NOMO-1 (cell line): ENCODE data around the gene NPAS3.

Source experiments
- DNase-seq, 2 experiments: peaks; one replicate each; lab custom pipeline; 2025; ENCODE audit not compliant: unreplicated experiment in 2 of 2; lab: John Stamatoyannopoulos, UW

Gene NPAS3

DNA sequence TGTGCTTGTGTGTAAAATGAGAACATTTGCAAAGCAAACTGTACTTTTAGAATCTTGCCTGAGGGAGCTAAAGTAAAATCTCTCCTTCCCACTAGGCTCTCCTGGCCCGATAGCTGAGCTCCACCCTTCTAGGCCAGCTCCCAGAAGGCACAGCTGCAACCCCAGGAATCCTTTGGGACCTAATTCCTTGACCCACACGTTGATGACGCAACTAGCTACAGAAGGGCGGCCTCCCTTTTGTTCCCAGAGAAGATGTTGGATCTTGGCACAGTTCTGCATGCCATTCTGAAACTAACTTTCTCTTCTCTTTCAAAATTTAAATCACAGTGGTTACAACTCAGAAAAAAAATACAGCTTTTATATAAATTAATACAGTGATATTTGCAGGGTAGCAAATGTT, 744.1 kb downstream of the NPAS3 start:
- no peak for DNase-seq

DNA sequence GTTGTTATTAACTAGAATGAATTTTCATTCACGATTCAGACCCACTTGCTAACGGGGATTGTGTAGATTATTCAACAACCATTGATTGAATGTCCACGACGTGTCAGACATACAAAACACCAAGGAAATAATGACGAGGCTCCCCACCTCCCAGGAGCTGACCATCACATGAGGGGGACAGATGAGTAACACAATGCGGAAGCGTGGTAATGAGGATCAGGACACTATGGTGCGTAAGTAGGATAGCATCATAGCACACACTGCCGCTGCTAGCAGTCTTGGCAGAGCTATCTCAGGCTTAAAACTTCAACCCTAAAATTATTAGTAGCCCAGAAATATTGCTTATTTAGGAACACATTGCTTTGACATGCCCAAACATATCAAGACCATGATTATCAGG, 746.3 kb downstream of the NPAS3 start:
- no peak for DNase-seq

DNA sequence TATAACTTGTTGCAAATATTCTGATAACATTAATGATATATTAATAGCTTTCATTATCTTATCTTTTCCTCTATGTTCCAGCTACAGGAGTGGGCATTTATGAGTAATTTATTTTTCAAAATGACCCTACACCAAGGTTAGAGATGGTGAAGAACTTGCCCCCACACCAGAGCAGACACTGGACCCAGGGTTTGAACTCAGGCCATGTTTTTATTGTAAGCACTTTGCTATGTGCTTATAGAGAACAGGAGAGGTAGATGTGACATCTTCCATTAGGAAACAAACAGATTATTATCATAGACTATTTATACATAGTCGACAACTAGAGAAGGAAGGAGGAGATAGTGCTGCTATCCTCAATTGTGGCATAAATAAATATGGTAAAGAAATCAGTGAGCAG, 747.0 kb downstream of the NPAS3 start:
- no peak for DNase-seq

DNA sequence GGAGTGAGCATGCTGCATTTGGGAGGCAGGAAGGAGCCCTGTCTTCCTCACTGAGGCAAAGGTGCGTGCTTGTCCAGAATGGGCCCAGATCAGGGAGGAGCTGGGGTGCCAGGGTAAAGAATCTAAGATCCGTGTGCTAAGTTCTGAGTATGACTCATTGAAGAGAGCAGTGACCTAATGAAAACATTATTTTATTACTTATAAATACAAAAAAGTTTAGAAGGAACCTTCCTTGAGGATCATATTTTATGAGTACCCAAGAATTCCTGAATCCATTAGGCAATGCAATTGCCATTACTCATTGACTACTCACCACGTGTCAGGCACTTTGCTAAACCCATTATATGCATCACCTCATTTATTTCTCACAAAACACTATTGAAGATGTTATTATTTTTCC, 747.5 kb downstream of the NPAS3 start:
- DNase-seq = no peak

DNA sequence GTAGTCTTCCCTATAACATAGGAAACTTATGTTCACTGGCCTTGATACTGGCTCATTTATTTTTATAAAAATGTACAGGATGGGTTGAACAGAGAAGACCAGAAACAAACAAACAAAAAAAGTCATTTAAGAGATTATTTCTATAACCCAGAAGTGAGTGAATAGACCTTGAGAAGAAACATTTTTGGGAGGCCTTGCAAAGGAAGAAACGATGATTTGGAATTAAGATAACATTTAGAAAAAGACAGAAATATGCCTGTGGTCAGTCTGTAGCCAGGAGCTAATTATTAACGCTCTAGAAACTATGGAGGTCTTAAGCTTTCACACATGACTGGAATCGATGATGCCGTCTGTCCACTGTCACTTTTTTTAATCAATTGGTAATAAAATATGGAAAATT, 748.2 kb downstream of the NPAS3 start:
- DNase-seq = no peak

DNA sequence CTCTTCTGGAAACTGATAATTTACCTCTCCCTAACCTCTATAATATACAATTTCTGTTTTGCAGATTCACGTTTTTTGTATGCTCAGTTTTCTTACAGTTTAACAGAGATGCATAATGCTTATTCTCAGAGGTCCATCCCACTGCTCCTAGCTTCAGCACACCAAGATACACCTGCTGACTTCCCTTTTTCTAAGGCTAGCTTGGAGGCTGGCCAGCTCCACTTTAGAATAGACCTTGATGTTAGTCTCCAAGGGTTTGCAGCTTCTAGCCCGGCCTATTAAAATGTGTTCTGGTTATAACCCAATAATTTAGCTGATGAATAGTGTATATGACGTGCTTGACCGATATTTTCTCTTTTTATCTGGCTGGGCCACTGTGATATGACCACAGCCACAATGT, 751.0 kb downstream of the NPAS3 start:
- DNase-seq = no peak

DNA sequence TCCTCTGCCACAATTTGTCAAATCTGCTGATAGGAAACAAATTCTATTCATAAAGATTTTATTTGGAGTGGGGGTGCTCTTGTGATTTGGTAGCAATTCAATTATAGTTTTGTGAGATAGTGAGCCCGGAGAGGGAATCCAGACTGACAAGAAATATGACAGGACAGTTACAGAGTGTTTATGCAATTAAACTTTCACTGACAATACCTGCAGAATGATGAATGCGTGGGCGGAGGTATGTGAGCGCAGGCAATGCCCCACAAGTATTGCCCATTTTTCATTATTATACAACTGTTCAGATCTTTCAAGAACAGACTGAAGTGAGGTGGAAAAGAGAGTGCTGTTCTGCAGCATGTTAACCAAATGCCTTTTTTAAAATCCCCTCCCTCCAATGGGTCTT, 753.2 kb downstream of the NPAS3 start:
- DNase-seq = no peak

DNA sequence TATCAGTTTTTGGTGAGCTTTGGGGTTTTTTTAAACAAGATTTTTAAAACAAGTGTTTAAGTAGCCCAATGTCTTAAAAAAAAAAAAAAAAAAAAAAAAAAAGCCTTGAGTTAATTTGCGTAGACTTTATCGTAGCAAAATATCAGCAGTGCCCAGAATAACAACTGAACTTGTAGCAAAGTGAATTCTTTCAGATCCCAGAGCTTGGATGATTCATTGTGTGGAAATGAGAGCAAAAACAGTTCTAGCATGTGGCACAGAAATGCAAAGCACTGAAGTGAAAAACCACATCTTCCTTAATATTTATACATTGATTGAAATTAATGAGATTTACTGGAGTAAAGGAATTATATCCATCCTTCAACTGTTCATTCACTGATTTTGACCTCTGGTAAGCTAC, 754.1 kb downstream of the NPAS3 start:
- DNase-seq = no peak

DNA sequence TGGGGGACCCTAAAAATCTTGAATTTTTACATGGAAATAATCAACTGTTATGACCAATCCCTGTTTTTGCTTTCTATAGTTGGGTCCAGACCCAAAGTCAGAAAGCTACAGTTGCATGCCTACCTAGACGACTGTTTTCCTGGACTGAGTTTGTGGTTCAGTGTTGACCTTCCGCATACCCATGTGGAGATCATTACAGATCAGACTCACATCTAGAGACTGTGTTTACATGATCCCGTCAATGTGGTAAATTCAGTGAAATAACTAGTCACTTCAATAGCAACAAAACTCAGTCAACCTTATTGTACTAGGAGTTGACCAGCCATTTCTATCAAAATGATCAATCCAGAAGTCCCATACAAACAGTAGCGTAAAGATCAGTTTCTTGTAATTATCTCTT, 754.6 kb downstream of the NPAS3 start:
- DNase-seq = no peak

DNA sequence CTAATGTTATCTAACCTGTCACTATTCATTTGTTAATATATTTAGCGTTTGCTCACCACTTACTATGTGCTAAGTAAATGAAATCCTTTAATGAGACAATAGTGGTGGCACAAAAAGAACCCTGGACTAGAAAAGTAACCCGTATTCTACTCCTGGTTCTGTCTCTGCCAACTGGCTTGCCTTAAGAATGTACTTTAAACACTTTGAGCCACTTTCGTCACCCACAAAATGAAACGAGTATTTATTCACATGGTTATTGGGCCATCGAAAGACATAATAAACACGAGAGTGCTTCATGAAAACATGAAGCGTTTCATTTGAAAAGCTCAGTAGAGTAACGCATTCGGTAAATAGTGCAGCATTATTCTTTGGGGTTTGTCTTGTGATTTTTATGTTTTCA, 757.5 kb downstream of the NPAS3 start:
- no peak for DNase-seq

DNA sequence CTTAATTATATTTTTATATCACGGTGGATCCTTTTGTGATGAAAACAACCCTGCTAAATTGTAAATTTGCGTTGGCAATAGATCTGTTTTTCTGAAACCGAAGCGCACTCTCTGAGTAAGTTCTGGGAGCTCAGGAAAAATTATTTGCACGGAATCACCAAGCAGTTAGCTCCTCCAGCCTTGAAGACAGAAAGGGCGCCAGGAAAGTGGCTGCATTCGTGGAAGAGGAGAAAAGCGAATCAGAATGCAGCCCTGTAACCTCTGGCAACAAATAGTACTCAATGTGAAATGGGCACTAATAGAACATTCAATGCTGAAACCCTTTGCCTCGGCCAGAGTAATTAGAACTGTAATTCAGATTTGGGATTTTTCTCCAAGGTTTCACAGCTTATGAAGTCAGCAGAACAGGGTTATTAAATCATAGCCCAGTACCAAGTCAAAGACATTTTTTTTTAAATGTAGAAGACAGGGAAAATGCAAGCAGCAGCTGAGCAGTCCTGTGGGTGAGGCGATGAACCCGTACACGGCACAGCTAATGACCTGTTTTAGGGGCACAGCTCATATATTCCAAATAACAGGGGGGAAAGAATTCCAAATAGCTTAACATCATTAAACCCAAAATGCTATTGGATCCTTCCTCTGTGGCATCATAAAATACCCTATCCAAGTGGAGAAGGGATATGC, 760.8 kb downstream of the NPAS3 start:
- no peak for DNase-seq

DNA sequence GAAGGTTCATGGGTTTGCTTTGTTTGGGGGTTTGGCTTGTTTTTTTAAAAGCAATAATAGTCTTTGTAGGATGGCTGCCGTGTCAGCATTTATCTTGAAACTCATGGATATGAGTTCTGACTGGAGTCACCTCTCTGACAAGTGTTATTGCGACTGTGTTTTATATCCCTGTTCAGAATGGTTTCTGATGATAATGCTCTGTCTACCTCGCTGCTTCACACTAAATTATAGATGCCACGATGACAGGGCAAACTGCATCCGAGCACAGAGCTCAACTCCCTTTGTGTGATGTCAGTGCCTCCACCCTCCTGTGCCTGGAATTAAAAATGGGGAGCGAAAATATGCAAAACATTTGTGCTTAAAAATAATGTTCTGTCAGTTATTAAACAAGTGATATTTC, 761.4 kb downstream of the NPAS3 start:
- DNase-seq = no peak

DNA sequence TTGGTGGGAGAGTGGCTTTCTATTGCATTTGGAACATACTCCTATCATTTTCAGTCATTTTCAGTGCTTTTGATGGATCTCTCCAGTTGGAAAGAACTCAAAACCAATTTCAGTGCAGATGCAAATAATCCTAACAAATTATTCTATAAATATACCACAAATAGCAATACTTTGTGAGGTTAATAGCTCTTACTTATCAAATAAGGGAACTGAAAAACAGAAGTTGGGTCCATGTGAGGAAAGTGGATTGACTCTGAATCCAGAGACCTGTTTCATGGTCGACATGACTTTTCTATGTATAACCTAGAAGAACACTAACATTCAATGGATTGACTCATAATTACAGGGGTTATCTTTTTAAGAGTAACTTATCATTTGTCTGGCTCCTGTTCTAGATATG, 763.6 kb downstream of the NPAS3 start:
- no peak for DNase-seq

DNA sequence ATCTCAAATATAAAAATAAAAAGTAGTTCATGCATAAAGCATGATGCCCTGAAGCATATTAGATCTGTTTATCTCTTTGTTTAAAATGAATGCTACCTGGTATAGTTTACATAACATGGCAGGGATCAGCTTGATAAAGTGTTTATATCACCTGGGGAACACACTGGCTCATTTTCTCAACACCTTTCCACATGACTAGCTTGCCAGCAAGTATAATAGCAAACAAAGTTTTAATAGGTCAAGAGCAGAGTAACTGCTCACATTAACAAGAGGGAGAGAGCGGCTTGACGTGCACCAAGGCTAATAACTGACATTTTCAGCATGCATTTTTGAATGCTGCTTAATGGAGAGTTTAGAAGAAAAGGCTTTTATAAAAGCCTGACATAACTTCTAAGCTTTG, 765.8 kb downstream of the NPAS3 start:
- no peak for DNase-seq

DNA sequence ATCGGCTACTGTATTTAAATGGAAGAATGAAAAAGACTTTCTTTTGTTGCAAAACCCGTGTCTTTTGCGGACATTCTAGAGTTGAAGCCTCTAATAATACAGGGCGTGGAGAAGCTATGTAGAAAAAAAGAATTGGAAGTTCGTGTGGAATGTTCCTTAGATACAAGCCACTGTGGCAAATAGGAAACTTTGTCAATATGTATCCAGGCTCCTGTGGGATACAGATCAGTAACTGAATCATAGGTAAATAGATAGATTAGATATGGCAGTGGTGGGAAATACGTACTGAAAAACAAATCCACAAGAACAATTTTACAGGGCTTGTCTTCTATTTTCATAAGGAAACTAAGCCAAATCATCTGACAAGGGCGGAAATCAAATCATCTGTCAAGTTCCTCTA, 766.8 kb downstream of the NPAS3 start:
- DNase-seq = no peak

DNA sequence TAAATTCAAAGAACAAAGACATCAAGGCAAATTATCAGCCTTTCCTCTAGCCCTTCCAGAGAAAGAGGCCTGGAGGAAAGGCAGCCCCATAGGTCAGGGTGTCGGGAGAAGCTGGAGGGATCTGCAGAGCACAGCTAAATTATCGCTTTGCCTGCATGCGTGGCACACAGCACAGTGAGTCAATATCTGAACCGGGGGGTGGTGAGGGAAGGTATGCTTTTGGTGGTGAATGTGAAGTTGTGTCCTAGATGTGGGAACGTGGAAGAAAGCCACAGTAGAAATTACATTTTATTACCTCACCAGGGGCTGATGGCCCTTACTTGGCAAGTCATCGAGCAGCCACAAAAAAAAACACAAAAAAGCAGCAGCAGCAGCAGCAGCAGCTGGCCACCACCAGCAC, 769.0 kb downstream of the NPAS3 start:
- no peak for DNase-seq

DNA sequence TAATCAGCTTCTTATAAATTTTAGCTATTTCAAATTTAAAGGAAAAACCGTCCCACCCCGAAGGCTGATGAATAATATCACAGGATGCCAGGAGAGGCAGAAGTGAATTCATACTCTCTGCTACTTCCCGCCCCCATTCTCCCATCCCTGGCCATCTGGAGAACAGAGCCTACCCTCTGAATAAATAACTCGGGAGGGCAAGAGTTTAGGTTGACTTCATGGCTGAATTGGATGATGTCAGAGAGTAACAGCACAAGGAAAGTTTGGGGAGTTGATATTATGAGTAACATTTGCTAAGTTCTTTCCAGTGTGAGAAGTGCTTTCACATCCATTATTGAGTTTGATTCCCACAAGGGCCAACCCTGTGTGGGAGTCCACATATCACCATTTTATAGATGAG, 770.6 kb downstream of the NPAS3 start:
- DNase-seq = no peak

DNA sequence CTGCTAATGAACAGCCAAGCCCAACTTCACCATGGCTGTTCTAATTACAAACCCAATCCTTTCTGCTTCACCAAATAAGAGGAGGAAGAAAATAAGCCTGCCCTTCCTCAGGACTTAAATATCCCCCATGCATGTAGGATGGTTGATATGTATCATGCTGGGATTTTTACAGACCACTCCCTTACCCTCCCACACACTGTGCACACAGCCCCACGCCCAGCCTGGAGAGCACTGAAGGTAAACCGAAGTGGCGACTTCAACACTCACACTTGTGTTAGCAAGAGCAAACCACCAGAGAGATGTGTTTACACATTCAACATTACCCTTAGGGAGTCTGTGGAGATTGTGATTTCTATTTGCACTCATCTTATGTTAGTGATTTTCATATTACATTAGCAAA, 771.0 kb downstream of the NPAS3 start:
- no peak for DNase-seq

DNA sequence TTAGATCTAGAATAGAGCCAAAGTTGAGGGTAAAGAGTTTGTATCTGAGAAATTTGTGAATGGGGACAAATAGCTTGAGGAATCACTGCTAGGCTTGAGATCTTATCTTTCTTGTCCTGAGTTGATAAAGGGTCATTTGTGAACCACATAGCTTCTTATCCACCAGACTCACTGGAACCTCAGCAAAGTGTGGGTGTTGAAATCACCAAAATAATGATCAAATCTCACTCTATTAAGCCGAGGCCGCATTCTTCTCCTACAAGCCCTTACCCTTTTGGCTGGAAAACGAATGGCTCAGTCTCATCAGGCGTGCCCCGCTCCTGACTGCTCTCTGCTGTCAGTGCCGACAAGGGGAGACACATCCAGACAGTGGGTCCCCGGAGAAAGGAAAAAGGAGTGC, 771.6 kb downstream of the NPAS3 start:
- no peak for DNase-seq

DNA sequence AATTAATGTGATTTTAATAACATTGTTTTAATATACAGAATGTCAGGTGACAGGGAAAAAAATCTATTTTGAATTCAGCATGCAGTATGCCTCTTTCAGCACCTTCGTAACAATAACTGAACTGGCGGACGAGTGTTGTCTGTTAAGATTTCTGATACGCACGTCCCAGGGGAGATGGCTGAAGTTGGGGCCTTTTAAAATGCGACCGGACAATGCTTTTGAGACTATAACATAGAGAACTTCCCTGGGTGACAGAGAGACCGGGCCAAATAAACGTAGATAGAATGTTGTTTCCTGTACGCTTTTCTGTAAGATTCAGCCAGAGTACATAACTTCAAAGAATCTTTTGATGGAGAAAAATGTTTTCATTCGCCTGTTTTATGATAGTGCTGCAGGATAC, 772.5 kb downstream of the NPAS3 start:
- DNase-seq = no peak

DNA sequence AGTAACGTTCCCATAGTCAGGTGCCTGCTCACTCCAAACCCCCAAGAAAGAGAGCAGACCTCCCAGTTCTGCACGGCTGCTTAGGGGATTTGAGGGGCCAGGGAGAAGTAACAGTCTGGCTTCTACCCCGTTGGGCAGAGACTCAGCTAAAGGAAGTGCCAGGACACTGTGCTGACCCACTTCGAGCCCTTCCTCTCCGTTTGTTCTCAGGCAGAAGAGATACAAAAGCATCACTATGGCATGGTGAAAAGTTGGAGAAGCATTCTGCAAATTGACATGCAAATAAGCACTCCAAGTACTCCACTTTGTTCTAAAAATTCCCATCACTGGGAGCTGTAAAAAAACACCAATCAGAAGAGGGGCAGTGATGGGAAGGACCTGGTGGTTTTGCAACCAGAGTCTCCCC, 773.1 kb downstream of the NPAS3 start:
- no peak for DNase-seq

DNA sequence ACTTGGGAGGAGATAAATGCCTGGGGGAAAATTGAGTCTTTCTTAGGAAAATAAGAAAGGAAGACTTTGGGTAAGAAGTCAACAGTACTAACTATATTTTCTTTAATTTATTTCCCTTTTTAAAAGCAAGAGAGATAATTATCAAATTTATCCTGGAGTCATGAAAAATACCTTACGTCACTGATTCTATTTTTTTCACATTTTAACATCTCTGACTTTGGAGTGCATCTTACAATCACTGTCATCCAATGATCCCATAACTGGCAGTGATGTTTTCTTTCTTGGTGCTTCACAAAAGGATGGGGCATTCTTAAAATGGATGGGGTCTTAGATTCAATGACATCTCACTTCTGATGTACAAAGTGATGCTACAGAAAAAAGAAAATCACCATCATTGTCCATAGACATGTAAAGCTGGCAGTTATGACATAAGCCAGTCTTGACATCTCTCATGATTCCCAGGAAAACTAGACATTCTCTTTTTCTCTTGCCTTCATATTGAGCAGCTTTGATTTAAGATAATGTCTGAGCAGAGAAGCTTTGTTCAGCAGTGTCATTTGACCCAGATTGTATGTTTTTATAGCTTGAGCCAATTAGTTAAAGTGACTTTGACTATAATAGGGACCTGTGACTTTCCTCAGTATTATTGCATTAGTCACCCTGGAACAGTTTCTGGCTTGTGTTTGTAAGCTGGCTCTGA, 776.0 kb downstream of the NPAS3 start:
- DNase-seq = no peak

DNA sequence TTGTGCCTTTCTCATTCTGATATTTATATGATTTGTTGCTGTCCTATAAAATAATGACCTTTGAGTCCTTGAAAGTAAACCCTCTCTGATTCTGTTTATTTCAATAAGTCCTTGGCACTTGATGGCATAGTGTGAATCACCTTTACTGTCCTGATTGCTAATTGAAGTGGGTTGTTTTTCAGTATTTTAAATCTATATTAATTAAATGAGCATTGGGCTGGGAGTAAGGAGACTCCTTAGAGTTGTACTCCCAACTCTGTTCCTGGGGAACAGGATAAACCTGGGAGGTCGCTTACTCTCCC, 776.5 kb downstream of the NPAS3 start:
- no peak for DNase-seq
